Ovary (tissue), 9 donors: ENCODE results near the gene SRC. TPM values are rescaled to one million over a fixed set of nuclear protein-coding genes. Genes with fewer than 3 reads are reported as not detected.

ENCODE experiments used
- DNase-seq, 5 donors: peaks; one replicate each; pipeline ENCODE4 v3.0.0-alpha.2; 2019 to 2020
- H3K27ac ChIP-seq, 2 donors: fragments of 200-600 bp; one replicate each; pipeline versions ENCODE4 v1.5.1 to v1.8.0; 2019 to 2022
- H3K27me3 ChIP-seq: fragments of 200-600 bp; one replicate; pipeline ENCODE4 v1.8.0; 2022
- H3K36me3 ChIP-seq: fragments of 200-600 bp; sonication (generic); one replicate; pipeline ENCODE4 v1.5.1; 2019
- H3K4me1 ChIP-seq: one replicate; pipeline ENCODE4 v1.8.1; 2013; ENCODE audit warnings: mild to moderate bottlenecking, moderate library complexity; ENCODE audit not compliant: insufficient read depth
- H3K4me3 ChIP-seq: fragments of 200-600 bp; sonication (generic); one replicate; pipeline ENCODE4 v1.5.1; 2017
- H3K9me3 ChIP-seq, 2 donors: fragments of 200-600 bp in 1 of 2; sonication (generic) in 1 of 2; one replicate each; pipeline versions ENCODE4 v1.5.1 to v1.8.1; 2013 to 2019; ENCODE audit warnings: mild to moderate bottlenecking in 1 of 2, moderate library complexity in 1 of 2
- EP300 ChIP-seq: sonication (generic); formaldehyde crosslinking; IDR thresholded peaks from one replicate; pipeline ENCODE4 v1.6.1; 2017; ENCODE audit warnings: antibody characterized with exemption
- POLR2A ChIP-seq: fragments of 450-650 bp; IDR thresholded peaks from one replicate; pipeline ENCODE4 v1.6.1; 2017; ENCODE audit warnings: antibody characterized with exemption, mild to moderate bottlenecking, moderate library complexity
- whole genome bisulfite sequencing, 3 donors: extraction: QIAGEN DNeasy Blood & Tissue Kit in 1 of 3; methylation state at CpG; one replicate each; pipeline versions ENCODE4 v1.1.5 to v1.1.7; 2013 to 2017; 5-methylcytosine and 5-hydroxymethylcytosine counted together
- intact Hi-C, 4 donors: fragments of 100-400 bp; cut with DNase I; formaldehyde crosslinking; loops; one replicate each; pipeline versions ENCODE4 v1.11.0 to v1.15.1; 2022 to 2023
- polyA plus RNA-seq, 2 donors: library from polyadenylated mRNA; stranded (reverse); fragments of 200-250 nt in 1 of 2; fragments of 350-450 nt in 1 of 2; fragmentation: Illumina TruSeq in 1 of 2; extraction: RNeasy Lipid Tissue Mini Kit (QIAGEN cat#74804) in 1 of 2; gene quantifications; one replicate each; pipeline ENCODE4 v1.2.3, GENCODE V29; 2013 to 2014
- total RNA-seq, 7 donors: library from RNA; depleted of rRNA in 2 of 7; stranded (reverse); fragments of >200 nt in 2 of 7; fragmentation: NEBNext Ultra II Directional in 3 of 7; extraction: Animal tissue kit (Norgen Biotek cat#: 25700) in 3 of 7; gene quantifications; one replicate each; pipeline versions ENCODE4 v1.1.0 to v1.2.4, GENCODE V29; 2016 to 2023
- TF ChIP-seq, protein P1 (sequence below), 3 donors: fragments of 450-650 bp in 2 of 3; fragments of 200-600 bp in 1 of 3; IDR thresholded peaks; one replicate each; pipeline versions ENCODE4 v1.5.1 to v1.8.0; 2016 to 2022; ENCODE audit warnings: antibody characterized with exemption in 3 of 3, mild to moderate bottlenecking in 1 of 3
- donor health status: DM: no; HTN: no; CAD: no; lungs with moderate emphysema.
- donor health status: DM: no; HTN: no; CAD: no.
- donor health status: Bipolar disorder and iron deficiency.
- donor health status: DM: yes; HTN: yes; CAD: no.
- donor health status: DM: no; HTN: no; CAD: no.
- donor health status: DM: yes; HTN: yes; CAD: no.

SRC gene
- total and polyA plus RNA-seq, 9 donors: 17.0 to 72.7 (median 34.7) TPM

DNA sequence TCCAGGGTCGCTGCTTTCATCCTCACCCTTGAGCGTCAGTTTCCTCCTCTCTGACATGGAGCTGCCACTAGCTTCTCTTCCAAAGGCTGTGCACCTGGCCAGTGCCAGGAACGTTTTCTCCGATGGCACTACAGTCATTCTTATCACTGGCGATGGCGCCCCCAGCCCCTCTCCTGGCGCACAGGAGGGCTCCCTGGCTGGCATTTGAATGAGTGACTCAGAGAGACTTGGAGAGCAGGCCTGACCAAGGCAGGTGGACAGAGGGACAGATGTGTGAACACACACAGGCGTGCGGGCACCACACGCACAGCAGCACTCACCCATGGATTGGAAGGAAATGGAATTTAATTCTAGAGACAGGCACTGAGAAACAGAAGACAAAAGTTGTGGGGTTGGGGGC lies 77.6 kb downstream of the SRC start:
- intact Hi-C loops: no loop called here
- Histone ChIP-seq H3K4me3 (no peak overlapping the region), H3K9me3 (no peaks in the 10 kb centered on the region), H3K36me3 (no peaks in the 10 kb centered on the region), H3K27ac (no peak overlapping the region), H3K27me3 (no peaks in the 10 kb centered on the region), H3K4me1 (no peaks in the 10 kb centered on the region)
- no peak for TF ChIP-seq POLR2A
- TF ChIP-seq, protein P1, sequence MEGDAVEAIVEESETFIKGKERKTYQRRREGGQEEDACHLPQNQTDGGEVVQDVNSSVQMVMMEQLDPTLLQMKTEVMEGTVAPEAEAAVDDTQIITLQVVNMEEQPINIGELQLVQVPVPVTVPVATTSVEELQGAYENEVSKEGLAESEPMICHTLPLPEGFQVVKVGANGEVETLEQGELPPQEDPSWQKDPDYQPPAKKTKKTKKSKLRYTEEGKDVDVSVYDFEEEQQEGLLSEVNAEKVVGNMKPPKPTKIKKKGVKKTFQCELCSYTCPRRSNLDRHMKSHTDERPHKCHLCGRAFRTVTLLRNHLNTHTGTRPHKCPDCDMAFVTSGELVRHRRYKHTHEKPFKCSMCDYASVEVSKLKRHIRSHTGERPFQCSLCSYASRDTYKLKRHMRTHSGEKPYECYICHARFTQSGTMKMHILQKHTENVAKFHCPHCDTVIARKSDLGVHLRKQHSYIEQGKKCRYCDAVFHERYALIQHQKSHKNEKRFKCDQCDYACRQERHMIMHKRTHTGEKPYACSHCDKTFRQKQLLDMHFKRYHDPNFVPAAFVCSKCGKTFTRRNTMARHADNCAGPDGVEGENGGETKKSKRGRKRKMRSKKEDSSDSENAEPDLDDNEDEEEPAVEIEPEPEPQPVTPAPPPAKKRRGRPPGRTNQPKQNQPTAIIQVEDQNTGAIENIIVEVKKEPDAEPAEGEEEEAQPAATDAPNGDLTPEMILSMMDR (IDR thresholded peaks at IDR 0.05): no peak
- 89 to 90% (median 89%) methylated on average over 10 of the region's 10 CpGs for WGBS, 3 donors
- DNase-seq: no peak

GRCh38 chr20:37424062-37424851 lies 78.3 kb downstream of the SRC start:
- no peaks in the 10 kb centered on the region for H3K27me3 ChIP-seq

GRCh38 chr20:37425103-37425625 lies 79.2 kb downstream of the SRC start:
- Histone ChIP-seq H3K27me3 (no peaks in the 10 kb centered on the region), H3K9me3 (no peaks in the 10 kb centered on the region), H3K4me1 (no peaks in the 10 kb centered on the region), H3K36me3 (no peaks in the 10 kb centered on the region), H3K27ac (no peak overlapping the region), H3K4me3 (no peak overlapping the region)
- WGBS, 3 donors: 81 to 88% (median 83%) methylated on average over 9 of the region's 9 CpGs
- DNase-seq: no peak
- intact Hi-C loops: loop anchor here in 1 of 4 donors (5.0 kb wide), 1 partner anchor 1018 kb away; no protein-coding TSS in a partner anchor
- TF ChIP-seq EP300 (no peak), POLR2A (no peak)
- TF ChIP-seq, protein P1 (IDR thresholded peaks at IDR 0.05): no peak

More at GRCh38 chr20:37424062-37424851, 78.3 kb downstream of the SRC start:
- Histone ChIP-seq H3K36me3 (no peaks in the 10 kb centered on the region), H3K4me1 (no peaks in the 10 kb centered on the region), H3K27ac (no peak overlapping the region), H3K9me3 (no peaks in the 10 kb centered on the region), H3K4me3 (no peak overlapping the region)
- 62 to 75% (median 67%) methylated on average over 3 of the region's 3 CpGs for WGBS, 3 donors
- DNase-seq: no peak
- no peak for TF ChIP-seq EP300
- no peak for TF ChIP-seq POLR2A
- TF ChIP-seq, protein P1 (IDR thresholded peaks at IDR 0.05): no peak
- intact Hi-C loops: no loop called here

- H3K4me3 ChIP-seq: no peak overlapping the region
- intact Hi-C loops: loop anchor here in 1 of 4 donors (5.0 kb wide), 1 partner anchor 1019 kb away; no protein-coding TSS in a partner anchor
- H3K9me3 ChIP-seq: no peaks in the 10 kb centered on the region
- no peaks in the 10 kb centered on the region for H3K4me1 ChIP-seq
- DNase-seq: no peak
- TF ChIP-seq EP300 (no peak), POLR2A (no peak)
- TF ChIP-seq, protein P1 (IDR thresholded peaks at IDR 0.05): no peak
- no peaks in the 10 kb centered on the region for H3K27me3 ChIP-seq
- no peak overlapping the region for H3K27ac ChIP-seq
- 65 to 72% (median 69%) methylated on average over 18 of the region's 18 CpGs for WGBS, 3 donors
- H3K36me3 ChIP-seq: no peaks in the 10 kb centered on the region
Observed at GRCh38 chr20:37426106-37426505, 80.2 kb downstream of the SRC start.
